Glutamatergic neuron (in vitro differentiated cells): ENCODE results near the gene CELF2. TPM values are rescaled to one million over a fixed set of nuclear protein-coding genes. Genes with fewer than 3 reads are reported as not detected.
A peak's percentile ranks its signal among the peaks of the same experiment; 100 is the strongest.

Source experiments
- DNase-seq: peaks from one replicate; pipeline ENCODE4 v3.0.0; 2022
- H3K27ac Mint-ChIP-seq: one replicate; pipeline ENCODE4 v1.8.0; 2020; ENCODE audit warnings: mild to moderate bottlenecking, mixed read lengths, inconsistent platforms; ENCODE audit not compliant: unreplicated experiment
- H3K27me3 Mint-ChIP-seq: one replicate; pipeline ENCODE4 v1.8.0; 2020; ENCODE audit warnings: mild to moderate bottlenecking, moderate library complexity, mixed read lengths, inconsistent platforms; ENCODE audit not compliant: unreplicated experiment
- H3K36me3 Mint-ChIP-seq: one replicate; pipeline ENCODE4 v1.8.0; 2020; ENCODE audit warnings: mild to moderate bottlenecking, mixed read lengths, inconsistent platforms; ENCODE audit not compliant: unreplicated experiment
- H3K4me1 Mint-ChIP-seq: one replicate; pipeline ENCODE4 v1.8.0; 2020; ENCODE audit warnings: mild to moderate bottlenecking, low read depth, mixed read lengths, inconsistent platforms; ENCODE audit not compliant: unreplicated experiment
- H3K4me3 Mint-ChIP-seq: one replicate; pipeline ENCODE4 v1.8.0; 2020; ENCODE audit warnings: mild to moderate bottlenecking, mixed read lengths, inconsistent platforms; ENCODE audit not compliant: unreplicated experiment
- H3K9me3 Mint-ChIP-seq: one replicate; pipeline ENCODE4 v1.8.0; 2020; ENCODE audit warnings: mild to moderate bottlenecking, moderate library complexity, mixed read lengths, inconsistent platforms; ENCODE audit not compliant: unreplicated experiment
- total RNA-seq: library from RNA; stranded (reverse); fragmentation: NEBNext Ultra II Directional; extraction: Animal tissue kit (Norgen Biotek cat#: 25700); gene quantifications from one replicate; pipeline ENCODE4 v1.2.1, GENCODE V29; 2021; ENCODE audit not compliant: unreplicated experiment
- TF ChIP-seq, protein P1 (sequence below): fragments of 200-600 bp; sonication (generic); IDR thresholded peaks from one replicate; pipeline ENCODE4 v1.5.0; 2021; ENCODE audit not compliant: partially characterized antibody, unreplicated experiment

Gene CELF2
- total RNA-seq, 1 donor from 2014 or later, result 47.4 TPM

DNA sequence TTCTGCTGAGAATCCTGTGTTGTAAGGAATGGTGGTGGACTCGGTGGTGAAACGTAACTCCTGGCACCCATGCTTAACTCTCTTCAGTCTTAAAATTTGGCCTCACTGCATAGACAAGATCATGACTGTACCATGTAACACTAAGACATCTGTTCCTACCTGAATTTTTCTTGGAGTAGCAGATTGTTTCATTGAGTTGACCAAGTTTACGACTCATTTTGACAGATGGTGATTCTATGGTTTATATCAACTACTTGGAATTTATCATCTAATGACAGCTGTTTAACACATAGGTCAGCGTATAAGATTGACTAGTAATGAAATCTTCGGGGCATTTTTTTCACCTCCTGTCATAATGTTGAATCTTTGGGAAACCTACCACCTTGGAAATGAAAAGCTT is 184.2 kb downstream of the CELF2 start:
- Mint-ChIP-seq H3K4me1 (peaks cover 27% of the 10 kb centered on the region), H3K27me3 (peaks cover 6% of the 10 kb centered on the region), H3K4me3 (no peak overlapping the region), H3K36me3 (peaks cover 4% of the 10 kb centered on the region), H3K9me3 (peaks cover 3% of the 10 kb centered on the region), H3K27ac (no peak overlapping the region)
- DNase-seq, result no peak
- TF ChIP-seq, protein P1, sequence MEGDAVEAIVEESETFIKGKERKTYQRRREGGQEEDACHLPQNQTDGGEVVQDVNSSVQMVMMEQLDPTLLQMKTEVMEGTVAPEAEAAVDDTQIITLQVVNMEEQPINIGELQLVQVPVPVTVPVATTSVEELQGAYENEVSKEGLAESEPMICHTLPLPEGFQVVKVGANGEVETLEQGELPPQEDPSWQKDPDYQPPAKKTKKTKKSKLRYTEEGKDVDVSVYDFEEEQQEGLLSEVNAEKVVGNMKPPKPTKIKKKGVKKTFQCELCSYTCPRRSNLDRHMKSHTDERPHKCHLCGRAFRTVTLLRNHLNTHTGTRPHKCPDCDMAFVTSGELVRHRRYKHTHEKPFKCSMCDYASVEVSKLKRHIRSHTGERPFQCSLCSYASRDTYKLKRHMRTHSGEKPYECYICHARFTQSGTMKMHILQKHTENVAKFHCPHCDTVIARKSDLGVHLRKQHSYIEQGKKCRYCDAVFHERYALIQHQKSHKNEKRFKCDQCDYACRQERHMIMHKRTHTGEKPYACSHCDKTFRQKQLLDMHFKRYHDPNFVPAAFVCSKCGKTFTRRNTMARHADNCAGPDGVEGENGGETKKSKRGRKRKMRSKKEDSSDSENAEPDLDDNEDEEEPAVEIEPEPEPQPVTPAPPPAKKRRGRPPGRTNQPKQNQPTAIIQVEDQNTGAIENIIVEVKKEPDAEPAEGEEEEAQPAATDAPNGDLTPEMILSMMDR, result no peak

DNA sequence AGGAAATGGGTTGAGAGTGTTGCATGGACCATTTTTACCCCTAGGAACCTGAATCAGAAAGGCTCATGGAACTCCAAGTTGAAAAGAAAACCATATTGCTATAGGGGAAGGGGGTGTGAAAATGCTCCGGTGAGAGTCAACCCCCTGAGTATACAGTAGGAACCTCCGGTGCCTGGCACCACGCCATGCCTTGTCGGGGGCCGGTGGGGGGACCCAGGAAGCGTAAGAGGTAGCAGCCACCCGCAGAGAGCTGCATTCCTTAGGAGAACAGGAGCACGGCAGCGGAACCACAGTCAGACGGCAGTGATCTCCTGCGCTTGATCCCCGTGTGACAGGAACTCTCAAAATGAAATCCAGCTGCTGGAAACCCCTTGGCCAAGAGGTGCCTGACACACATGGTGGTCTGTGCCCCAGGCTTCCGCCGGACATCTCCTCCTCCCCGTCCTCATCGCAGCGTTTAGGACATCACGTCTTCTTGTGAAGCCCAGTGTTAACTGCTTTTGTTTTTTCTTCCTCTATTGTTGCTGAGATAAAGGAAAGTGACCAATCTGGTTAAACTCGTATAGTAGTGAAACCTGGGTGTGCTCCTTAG is 186.8 kb downstream of the CELF2 start:
- peaks cover 7% of the 10 kb centered on the region for H3K27me3 Mint-ChIP-seq
- DNase-seq, result no peak
- TF ChIP-seq, protein P1, result no peak
- peaks cover 7% of the 10 kb centered on the region for H3K9me3 Mint-ChIP-seq
- H3K4me1 Mint-ChIP-seq, result peaks cover 29% of the 10 kb centered on the region
- H3K4me3 Mint-ChIP-seq, result no peak overlapping the region
- no peak overlapping the region for H3K27ac Mint-ChIP-seq
- peaks cover 11% of the 10 kb centered on the region for H3K36me3 Mint-ChIP-seq

DNA sequence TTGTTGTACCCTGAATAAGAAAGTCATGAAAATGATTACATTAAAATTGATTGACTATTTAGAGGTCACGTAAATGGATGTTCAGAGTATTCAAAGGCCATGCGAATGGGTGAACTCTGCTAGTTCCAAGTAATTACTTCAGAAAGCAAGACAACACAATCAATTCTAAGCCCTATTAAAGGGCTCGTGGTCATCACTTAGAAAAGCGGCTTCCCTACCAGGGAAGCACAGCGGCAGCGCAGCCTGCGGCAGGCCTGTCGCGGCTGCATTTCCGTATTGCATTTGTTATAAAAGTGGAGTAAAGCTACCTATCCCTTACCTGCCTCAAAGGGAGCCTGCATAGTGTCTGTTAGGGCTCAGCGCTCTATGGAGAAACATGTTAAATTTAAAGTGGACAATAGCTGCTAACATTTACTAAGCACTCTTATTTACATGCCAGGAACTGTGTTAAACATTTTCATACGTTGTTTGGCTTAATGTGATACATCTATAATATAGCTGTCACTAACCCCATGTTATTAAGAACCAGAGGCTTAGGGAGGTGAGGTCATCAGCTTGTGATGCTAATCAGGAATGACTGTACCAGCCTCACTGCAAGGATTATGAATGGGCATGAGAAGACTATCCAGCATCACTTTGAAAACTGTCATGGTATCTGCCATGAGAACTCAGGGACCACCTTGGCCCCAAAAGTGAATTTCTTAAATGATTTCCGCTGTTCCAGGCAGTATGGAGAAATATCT is 187.5 kb downstream of the CELF2 start:
- peaks cover 7% of the 10 kb centered on the region for H3K9me3 Mint-ChIP-seq
- DNase-seq, result no peak
- TF ChIP-seq, protein P1, result no peak
- H3K27ac Mint-ChIP-seq, result no peak overlapping the region
- H3K4me3 Mint-ChIP-seq, result no peak overlapping the region
- H3K27me3 Mint-ChIP-seq, result peaks cover 7% of the 10 kb centered on the region
- H3K36me3 Mint-ChIP-seq, result peaks cover 11% of the 10 kb centered on the region
- peaks cover 30% of the 10 kb centered on the region for H3K4me1 Mint-ChIP-seq

DNA sequence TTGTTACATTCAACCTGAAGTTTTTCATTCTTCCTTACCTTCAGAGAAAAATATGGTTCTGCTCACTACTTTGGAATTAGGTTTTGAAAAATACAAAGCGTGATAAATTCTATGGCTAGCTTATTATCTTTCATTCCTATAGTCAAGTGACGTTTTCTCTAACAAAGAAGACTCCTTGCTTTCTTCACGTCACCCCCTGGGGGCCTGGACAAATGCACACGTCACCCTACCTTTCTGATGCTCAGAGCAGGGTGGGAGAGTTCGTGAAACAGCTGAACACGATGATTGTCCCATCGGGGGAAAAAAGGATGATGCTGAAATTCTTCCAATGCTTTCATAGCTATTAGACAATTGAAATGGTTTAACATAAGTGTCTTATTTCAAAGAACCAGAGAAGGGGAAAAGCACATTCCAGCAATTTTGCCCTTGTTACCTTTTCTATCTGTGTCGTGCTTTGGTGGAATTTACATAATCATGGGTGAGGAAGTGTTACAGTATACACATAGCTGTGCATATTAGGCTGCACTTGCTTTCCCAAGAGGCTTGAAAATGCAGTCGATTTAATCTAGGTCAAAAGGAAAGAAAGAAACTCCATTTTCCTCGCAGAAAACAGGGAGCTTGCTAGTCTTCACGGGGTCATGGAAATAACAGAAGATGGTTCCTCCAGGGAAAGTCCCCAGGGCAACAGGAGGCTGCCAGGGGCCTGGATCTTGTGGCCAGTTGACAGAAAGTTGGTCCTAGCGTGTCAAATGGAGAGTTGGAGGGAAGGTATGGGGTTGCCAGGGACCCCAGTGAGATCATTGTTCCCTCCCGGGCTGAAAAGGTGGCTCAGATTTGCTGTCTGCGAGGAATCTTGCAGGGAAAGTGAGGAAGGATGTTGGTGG is 189.2 kb downstream of the CELF2 start:
- peak overlapping the region; percentile 54 for H3K27ac Mint-ChIP-seq
- H3K36me3 Mint-ChIP-seq, result peaks cover 11% of the 10 kb centered on the region
- TF ChIP-seq, protein P1, result no peak
- DNase-seq, result no peak
- peaks cover 43% of the 10 kb centered on the region for H3K4me1 Mint-ChIP-seq
- peaks cover 5% of the 10 kb centered on the region for H3K9me3 Mint-ChIP-seq
- H3K27me3 Mint-ChIP-seq, result peaks cover 6% of the 10 kb centered on the region
- peak overlapping the region; percentile 31 for H3K4me3 Mint-ChIP-seq
